DOHH2 (cell line): ENCODE results near the gene PRMT7.

Source experiments
- CTCF ChIP-seq: fragments of 200-600 bp; sonication (generic); IDR thresholded peaks from one replicate; pipeline ENCODE4 v1.5.1; 2014; ENCODE audit warnings: antibody characterized with exemption, mild to moderate bottlenecking, low read depth, low read length; ENCODE audit not compliant: poor library complexity, severe bottlenecking
- EZH2phosphoT487 ChIP-seq: fragments of 200-600 bp; sonication (generic); IDR thresholded peaks from 2 replicates; pipeline ENCODE4 v1.6.1; 2017; ENCODE audit warnings: borderline replicate concordance, mild to moderate bottlenecking, antibody characterized with exemption, low read length, moderate library complexity, mixed read lengths

GRCh38 chr16:68343137-68343536 lies 32.3 kb downstream of the PRMT7 start:
- TF ChIP-seq CTCF (no peak), EZH2phosphoT487 (no peak)
